ENCODE results near the gene CCDC192.
"Not testable (repeated sequence)": the region's sequence is repeated elsewhere in the genome, so short reads cannot be mapped to it uniquely, and the experiment has no call there.

The CCDC192 gene

DNA sequence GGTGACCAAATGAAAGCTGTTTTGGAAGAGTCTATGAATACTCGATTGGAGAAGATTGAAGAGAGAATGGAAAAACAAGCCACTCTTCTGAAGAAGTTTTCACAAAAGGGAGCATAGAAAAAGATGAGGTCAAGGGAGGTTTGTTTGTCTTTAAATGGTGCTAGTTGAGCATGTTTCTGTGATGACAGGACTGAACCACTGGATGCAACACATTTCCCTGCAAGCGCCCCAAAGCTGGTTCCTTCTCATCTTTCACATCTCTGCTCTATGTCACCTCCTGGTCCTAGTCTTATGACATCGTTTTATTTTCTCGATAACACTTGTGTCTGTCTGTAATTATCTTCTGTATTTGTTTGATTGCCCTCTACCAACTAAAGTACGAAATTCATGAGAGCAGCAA lies 3.8 kb upstream of the CCDC192 start:
- no peak for DNase-seq (ENCODE audit: low spot score)

GRCh38 chr5:127700237-127700766 lies 2.9 kb upstream of the CCDC192 start:
- no peak for DNase-seq (ENCODE audit: low spot score)

GRCh38 chr5:127702434-127702833 lies 757 bp upstream of the CCDC192 start:
- DNase-seq (ENCODE audit: low spot score): no peak

DNA sequence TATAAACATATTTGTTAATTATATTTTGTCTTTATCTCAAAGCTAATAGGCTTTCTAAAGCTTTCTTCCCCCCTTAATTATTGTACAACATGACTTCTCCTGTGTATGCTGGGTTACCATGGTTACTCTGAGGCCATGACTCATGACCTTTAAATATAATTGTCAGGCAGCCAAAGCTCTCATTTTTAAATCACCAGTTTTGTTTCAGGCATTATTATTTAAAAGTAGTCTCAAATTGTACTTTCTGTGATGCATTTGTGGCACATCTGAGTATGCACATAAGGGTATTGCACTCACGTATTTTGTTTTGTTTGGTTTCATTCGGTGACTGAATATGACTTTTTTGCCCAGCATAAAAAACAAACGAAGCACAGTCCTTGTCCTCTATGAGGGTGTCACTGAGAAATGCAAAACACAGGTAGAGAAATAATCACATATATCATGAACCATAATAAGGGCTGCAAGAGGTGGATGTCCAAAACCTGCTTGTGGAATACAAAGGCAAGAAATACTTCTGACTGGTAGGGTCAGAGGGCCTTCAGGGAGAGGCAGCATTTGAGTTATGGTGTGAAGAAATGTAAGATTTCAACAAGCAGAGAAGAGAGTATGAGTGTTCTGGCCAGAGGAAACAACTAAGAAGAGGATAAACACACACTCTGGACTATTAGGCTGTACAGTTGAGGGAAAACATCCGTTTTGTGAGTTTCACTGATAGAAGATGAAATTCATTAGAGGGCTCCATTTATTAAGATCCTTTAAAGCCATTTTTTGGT lies 2.1 kb downstream of the CCDC192 start:
- no peak for DNase-seq (ENCODE audit: low spot score)

GRCh38 chr5:127706691-127707090 lies 3.5 kb downstream of the CCDC192 start:
- no peak for DNase-seq (ENCODE audit: low spot score)

- no peak for DNase-seq (ENCODE audit: low spot score)
Observed at GRCh38 chr5:127707209-127707608, 4.0 kb downstream of the CCDC192 start.

GRCh38 chr5:127713083-127713482 lies 9.9 kb downstream of the CCDC192 start:
- DNase-seq (ENCODE audit: low spot score): not testable (repeated sequence)

GRCh38 chr5:127718181-127718580 lies 15.0 kb downstream of the CCDC192 start:
- no peak for DNase-seq (ENCODE audit: low spot score)

GRCh38 chr5:127723571-127723970 lies 20.4 kb downstream of the CCDC192 start:
- DNase-seq (ENCODE audit: low spot score): no peak

GRCh38 chr5:127725673-127726072 lies 22.5 kb downstream of the CCDC192 start:
- DNase-seq (ENCODE audit: low spot score): no peak

DNA sequence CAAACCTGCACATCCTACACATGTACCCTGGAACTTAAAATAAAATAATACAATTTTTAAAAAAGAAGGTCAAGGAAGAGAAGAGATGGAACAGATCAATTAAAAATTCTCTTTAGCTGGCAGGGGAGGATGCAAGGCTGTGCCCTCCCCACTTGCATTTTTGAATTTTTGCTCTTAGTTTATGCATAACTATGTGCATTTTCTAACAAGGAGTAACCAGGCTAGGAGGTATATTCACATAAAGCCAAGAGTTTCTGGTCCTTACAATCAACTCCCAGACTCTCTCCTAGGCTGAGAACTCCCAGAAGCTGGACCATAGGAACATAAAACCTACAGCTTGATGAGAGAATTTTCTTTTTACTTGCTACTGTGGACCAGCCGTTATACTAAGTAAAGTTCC lies 29.8 kb downstream of the CCDC192 start:
- DNase-seq (ENCODE audit: low spot score): no peak

DNA sequence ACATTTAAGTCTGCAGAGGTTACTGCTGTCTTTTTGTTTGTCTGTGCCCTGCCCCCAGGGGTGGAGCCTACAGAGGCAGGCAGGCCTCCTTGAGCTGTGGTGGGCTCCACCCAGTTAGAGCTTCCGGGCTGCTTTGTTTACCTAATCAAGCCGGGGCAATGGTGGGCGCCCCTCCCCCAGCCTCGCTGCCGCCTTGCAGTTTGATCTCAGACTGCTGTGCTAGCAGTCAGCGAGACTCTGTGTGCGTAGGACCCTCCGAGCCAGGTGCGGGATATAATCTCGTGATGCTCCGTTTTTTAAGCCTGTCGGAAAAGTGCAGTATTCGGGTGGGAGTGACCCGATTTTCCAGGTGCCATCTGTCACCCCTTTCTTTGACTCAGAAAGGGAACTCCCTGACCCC lies 36.2 kb downstream of the CCDC192 start:
- not testable (repeated sequence) for DNase-seq (ENCODE audit: low spot score)

- DNase-seq (ENCODE audit: low spot score): no peak
Observed at GRCh38 chr5:127739807-127740384, 36.7 kb downstream of the CCDC192 start.

GRCh38 chr5:127741412-127741811 lies 38.2 kb downstream of the CCDC192 start:
- DNase-seq (ENCODE audit: low spot score): no peak

DNA sequence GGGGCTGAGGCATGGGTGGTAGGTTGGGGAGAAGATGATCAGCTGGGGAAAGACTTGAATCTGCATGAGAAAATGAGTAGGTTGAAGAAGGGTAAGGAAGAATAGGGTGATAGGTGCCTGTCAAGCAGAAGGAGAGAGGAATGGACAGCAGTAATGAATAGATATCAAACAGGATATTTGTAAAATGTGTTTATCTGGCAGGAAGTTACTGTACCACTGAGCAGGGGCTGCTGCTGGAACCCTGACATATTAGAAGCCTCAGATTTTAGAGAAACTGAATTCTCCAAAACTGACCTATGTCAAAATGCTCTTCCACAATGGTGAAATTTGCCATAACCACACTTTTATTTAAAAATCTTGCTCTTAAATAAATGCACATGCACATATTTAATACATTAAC lies 41.0 kb downstream of the CCDC192 start:
- no peak for DNase-seq (ENCODE audit: low spot score)

DNA sequence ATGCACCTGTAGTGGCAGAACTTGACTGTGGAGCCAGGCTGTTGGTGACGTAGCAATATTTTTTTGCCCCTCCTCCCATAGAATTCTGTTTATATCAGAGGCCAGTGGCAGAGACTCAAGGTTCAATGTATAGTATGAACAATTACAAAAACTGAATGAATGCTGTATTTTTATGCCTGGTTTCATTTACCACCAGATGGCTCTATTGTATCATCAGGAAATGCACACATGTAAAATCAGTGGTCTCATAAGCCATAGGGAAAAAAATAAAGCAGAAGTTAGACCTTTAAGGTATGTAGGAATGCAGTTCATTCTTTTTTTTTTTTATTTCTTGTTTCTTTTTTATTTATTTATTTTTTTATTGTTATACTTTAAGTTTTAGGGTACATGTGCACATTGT lies 43.6 kb downstream of the CCDC192 start:
- peak; percentile 12 for DNase-seq (ENCODE audit: low spot score)

- not testable (repeated sequence) for DNase-seq (ENCODE audit: low spot score)
Observed at GRCh38 chr5:127752503-127753265, 49.5 kb downstream of the CCDC192 start.

DNA sequence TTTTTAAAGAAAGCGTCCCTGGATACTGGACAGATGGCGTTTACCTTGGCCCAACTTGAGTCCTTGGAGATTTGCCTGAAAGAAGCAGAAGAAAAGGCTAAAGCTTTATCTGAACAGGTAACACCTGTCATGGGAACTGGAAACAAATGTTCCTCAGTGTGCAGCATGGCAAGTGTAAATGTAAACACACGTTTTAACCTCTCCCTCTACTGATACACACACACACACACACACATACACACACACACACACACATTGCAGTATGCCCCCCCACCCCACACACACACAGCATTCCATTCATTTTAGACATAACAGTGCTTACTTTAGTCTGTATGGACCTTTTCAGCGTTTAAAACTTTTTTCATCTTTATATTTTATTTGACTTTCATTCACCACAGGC lies 51.1 kb downstream of the CCDC192 start:
- no peak for DNase-seq (ENCODE audit: low spot score)

DNA sequence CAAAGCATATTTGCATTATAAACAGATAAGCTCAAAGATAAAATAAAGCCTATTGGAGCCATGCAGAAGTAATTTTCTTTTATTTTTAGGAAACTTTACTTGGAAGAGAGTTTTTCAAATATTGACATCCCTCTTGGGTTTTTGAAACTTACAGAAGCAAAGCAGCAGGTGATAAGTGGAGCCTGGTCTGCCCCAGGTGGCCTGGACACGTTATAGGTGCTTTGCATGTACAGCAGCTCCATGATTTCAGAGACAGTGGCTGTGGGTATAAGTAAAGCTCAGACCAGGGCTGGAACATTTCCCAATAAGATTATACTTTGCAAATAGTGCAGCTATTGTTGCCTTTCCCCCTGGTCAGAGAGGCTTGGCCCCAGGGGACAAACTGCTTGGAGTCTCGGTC lies 51.5 kb downstream of the CCDC192 start:
- DNase-seq (ENCODE audit: low spot score): no peak

DNA sequence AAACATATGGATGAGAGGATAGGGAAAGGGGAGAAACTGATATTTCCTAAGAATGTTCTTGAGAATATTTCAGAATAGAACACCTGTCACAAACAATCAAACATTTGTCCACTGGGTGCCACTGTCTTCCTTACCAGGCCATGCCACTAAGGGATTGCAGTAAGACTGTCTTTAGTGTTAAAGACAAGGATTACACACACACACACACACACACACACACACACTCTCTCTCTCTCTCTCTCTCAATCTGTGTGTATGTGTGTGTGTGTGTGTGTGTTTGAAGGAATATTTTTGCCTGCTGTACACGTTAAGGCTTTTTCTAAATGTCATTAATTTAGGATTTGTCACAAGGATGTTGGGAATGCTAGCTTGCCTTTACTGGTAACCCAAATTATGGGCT lies 54.4 kb downstream of the CCDC192 start:
- DNase-seq (ENCODE audit: low spot score): peak; percentile 19

DNA sequence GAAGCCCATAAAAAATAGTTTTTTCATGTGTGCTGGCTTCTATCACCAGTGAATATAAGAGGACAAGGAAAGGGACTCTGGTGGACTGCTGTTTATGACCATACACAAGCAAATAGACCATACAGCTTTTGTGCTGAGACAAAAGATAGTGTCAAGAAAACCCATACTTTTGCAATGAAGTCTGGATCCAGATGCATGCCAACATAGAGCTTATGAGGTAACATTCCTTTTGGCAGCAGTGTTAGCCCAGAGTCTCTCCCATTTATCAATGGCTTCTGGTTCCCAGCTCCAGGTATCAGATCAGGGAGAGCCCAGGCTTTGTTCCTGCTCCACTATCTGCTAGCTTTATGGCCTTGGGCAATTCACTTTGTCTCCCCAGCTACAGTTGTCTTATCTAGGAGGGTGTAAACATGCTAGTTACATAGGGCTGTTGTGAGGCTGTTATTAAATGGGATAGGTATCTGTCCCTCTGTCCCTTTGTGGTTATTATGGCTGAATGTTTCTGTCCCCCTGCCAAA lies 55.6 kb downstream of the CCDC192 start:
- no peak for DNase-seq (ENCODE audit: low spot score)

- no peak for DNase-seq (ENCODE audit: low spot score)
Observed at GRCh38 chr5:127761869-127762268, 58.7 kb downstream of the CCDC192 start.

- no peak for DNase-seq (ENCODE audit: low spot score)
Observed at GRCh38 chr5:127762412-127762811, 59.2 kb downstream of the CCDC192 start.
